Measurements from ENCODE around the gene TEP1.
"Not testable (repeated sequence)": the region's sequence is repeated elsewhere in the genome, so short reads cannot be mapped to it uniquely, and the experiment has no call there.

Gene TEP1

DNA sequence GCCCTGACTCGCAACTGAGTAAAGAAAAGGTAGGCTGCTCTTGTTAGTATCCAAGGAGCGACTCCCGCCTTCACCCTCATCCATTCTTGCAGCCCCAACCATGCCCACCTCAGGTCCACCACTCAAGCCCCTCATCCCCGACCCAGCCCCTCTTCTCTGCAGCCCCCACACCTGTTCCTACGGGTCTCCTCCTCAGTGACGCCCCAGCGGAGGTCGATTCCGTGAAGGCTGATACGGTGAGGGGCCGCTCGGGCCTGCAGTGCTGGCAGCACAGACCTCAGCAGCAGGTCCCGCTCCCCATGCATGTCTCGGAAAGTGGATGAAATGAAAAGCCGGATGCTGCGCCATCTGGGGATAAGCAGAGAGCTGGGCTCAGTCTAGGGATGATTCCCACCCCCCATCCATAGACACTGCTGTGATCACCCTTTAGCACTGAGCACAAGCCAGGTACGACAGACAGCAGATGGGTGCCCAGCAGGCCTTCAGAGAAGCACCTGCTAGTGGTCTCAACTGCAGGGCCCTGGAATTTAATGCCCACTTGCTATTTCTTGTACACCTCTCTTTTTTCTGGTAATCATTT lies 26.9 kb downstream of the TEP1 start:
- no peak for DNase-seq (ENCODE audit: low spot score)

GRCh38 chr14:20384886-20385285 lies 28.4 kb downstream of the TEP1 start:
- DNase-seq (ENCODE audit: low spot score) = no peak

GRCh38 chr14:20384321-20384720 lies 29.0 kb downstream of the TEP1 start:
- no peak for DNase-seq (ENCODE audit: low spot score)

DNA sequence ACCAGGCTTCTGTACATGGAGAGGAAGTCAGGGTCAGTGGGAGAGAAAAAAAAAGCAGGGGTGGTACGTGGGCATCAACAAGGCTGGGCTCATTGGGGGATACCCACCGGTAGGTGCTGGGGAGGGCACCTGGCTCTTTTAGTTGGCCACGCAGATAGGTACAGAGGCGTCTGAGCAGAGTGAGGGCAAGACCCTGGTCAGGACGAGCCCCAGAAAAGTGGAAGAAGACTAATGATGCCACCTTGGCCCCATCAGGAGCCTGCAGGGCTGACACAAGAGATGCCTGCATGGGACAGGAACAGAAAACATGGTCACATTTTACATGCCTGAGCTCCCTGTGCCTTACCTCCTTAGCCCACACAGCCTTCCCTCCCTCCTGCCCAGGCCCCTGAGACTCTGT lies 29.7 kb downstream of the TEP1 start:
- no peak for DNase-seq (ENCODE audit: low spot score)

DNA sequence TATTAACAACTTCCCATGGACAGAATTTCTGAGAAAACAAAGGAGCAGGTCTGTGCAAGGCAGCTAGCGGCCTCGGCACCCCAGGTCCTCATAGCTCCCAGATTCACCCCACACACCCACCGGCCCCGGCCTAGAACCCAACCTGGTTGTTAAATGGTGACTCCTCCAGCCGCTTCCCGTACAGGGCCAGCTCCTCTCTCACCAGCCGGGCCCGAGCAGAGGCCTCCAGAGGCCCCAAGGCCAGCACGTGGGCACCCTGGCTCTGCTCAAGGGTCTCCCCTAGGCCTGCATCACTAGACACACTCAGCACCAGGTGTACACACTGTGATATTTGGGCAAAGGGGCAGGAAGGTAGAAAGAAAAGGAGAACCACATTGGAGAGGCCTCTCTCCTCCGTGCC lies 30.3 kb downstream of the TEP1 start:
- no peak for DNase-seq (ENCODE audit: low spot score)

GRCh38 chr14:20382526-20382925 lies 30.8 kb downstream of the TEP1 start:
- DNase-seq (ENCODE audit: low spot score) = no peak

DNA sequence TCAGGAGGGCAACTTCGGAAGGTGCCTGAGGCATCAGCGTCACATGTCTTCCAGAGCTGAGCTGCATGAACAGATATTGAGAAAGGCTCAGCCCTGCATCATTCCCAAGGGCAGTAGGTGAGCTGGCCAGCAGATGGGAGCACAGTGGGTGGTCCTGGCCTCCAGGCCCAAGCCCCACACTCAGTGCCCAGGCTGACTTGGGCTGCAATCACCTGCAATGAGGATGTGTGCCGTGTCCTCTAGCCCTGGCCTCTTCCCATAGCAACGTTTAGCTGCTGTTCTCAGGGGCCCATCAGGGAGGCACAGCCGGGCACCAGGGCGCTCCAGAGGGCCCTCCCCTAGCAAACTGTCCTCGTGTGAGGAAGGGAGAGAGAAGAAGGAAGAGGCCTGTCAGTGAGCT lies 32.0 kb downstream of the TEP1 start:
- DNase-seq (ENCODE audit: low spot score) = no peak

- no peak for DNase-seq (ENCODE audit: low spot score)
Measured at GRCh38 chr14:20380681-20381080, 32.6 kb downstream of the TEP1 start.

DNA sequence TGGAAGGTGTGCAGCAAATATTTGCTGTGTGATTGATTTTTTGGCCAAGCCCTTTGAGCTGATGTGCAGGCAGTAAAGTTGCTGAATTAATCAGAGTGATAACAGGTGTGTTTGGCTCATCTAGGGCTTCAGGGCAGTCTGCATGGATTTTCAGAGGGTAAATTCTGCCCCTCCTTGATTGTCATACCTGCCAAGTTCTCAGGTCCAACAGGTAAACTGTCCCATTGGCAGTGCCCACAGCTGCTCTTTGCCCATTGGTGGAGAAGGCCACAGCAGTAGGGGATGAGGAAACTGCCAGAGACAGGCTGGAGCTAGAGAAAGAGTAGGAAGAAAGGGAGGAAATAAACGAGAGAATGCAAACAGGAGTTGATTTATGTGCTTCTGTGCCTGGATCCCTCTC lies 33.6 kb downstream of the TEP1 start:
- DNase-seq (ENCODE audit: low spot score) = no peak

DNA sequence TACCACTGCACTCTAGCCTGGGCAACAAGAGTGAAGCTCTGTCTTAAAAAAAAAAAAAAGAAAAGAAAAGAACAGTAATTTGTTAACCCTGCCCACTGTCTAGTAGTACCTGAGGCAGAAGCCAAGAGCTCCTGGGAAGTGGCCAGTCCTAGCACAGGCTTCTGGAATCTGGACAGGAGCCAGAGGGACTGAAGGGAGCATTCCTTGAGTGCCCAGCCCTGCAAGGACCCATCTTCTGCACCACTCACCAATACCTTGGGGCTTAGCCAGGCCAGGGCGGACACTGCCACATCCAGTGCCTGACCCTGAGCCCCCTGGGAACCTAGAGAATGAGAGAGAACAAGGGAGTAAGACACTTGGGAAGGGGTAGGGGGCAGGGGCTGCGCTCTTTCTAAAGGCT lies 36.1 kb downstream of the TEP1 start:
- DNase-seq (ENCODE audit: low spot score) = no peak

DNA sequence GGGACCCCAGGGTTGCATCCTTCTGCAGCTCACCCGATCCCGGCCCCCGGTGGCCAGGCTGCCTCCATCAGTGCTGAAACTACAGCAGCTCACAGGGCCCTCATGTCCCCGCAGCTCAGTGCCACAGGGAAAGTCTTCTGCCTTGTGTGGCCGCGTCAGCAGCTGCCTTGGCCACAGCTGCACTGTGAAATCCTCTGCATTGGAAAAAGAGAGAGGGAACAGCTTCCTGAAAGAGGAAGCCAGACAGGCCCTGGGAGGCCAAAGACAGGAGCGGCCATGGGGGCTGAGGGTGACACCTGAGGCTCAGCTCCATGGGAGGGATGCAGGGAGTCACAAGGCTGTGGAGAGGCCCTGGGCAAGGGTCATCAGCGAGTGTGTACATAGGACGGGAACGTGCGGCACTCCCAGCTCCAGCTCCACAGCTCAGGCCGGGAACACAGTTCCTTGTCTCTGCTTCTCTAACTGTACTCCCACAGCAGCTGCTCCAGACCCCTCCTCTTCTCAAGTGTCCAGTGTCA lies 37.2 kb downstream of the TEP1 start:
- DNase-seq (ENCODE audit: low spot score) = no peak

DNA sequence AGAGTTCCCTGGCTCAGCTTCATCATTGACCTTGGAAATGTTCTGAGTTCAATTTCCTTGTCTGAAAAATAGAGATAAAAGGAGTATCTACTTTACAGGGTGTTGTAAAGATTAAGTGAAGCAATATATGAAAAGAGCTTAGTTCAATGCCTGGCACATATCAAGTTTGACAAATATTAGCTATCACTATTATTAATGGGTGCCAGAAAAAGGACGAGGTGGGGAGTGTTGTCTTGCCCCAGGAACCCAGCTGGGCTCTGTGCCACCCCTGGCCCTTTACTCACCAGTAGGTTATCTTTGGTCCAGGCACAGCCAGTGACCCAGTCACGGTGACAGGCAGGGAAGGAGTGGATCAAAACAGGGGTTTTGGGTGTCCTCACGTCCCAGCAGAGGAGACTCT lies 37.8 kb downstream of the TEP1 start:
- DNase-seq (ENCODE audit: low spot score) = no peak

DNA sequence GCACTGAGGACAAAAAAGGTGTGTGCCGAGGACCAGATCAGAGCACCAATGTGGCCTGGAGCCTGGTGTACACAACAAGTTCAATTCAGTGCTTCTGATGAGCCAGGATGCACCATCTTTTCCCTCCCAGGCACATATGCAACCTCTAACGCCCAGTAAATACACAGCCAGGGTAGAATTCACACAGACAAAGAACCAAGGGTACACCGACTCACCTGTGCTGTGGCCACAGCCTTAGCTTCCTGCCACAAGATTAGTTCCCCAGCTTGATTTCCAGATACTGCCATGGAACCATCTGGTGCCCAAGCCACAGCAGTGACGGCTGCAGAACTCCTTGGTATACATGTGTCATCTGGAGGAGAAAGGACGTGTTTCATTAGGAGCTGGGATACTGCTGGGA lies 40.5 kb downstream of the TEP1 start:
- DNase-seq (ENCODE audit: low spot score) = no peak

DNA sequence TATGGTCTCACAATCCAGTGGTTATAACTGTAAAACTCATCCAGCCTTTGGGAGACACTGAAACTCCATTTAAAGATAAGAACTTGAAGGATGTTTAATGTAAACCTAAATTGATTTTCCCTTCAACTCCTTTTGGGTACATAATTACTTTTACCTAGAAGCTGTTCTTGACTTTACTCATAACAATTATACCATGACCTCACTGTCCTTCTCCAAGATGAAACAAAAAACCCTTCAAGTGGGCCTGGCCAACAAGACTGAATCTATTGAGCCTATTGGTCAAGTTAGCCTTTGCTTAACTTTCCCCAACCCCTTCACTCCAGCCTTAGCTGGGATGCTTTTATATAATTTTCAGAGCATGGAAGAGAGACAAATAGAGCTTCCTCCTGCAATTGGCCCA lies 47.4 kb downstream of the TEP1 start:
- no peak for DNase-seq (ENCODE audit: low spot score)

DNA sequence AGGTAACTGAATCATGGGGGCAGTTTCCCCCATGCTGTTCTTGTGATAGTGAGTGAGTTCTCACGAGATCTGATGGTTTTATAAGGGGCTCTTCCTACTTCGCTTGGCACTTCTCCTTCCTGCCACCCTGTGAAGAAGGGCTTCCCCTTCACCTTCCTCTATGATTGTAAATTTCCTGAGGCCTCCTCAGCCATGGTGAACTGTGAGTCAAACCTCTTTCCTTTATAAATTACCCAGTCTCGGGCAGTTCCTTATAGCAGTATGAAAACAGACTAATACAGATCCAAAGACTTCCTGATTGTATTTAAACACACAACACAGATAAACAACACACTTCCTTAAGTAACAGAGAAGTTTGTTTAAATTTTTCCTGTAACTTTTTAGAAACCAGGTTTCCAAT lies 54.8 kb downstream of the TEP1 start:
- DNase-seq (ENCODE audit: low spot score) = not testable (repeated sequence)

- DNase-seq (ENCODE audit: low spot score) = no peak
Measured at GRCh38 chr14:20356422-20356821, 56.9 kb downstream of the TEP1 start.

GRCh38 chr14:20350860-20351259 lies 62.4 kb downstream of the TEP1 start:
- no peak for DNase-seq (ENCODE audit: low spot score)

- no peak for DNase-seq (ENCODE audit: low spot score)
Measured at GRCh38 chr14:20350282-20350681, 63.0 kb downstream of the TEP1 start.

DNA sequence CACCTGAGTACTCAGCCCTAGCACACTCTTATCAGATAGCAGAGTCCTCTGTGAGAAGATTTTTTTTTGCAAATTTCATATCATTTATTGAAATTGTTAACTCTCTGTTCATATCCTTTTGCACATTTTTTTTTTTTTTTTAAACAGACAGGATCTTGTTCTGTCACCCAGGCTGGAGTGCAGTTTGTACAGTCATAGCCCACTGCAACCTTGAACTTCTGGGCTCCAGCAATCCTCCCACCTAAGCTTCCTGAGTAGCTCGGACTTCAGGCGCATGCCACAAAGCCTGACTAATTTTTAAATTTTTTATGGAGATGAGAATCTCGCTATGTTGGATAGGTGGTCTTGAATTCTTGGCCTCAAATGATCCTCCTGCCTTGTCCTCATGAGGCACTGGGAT lies 65.6 kb downstream of the TEP1 start:
- no peak for DNase-seq (ENCODE audit: low spot score)

DNA sequence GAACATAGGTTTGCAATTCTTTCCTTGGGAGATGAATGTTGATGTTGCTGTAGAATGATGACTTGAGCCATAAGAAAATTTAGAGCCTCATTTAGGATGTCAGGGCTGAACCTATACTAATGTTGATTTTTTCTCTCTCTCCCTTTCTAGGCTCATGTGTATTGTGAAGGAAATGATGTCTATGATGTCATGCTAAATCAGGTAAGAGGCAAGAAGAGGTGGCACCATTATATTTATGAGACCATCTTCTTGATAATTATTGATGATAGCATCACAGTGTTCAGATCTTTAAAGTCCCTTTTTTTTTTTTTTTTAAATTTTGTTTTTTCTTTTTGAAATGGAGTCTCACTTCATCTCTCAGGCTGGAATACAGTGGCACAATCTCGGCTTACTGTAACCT lies 66.6 kb downstream of the TEP1 start:
- no peak for DNase-seq (ENCODE audit: low spot score)

DNA sequence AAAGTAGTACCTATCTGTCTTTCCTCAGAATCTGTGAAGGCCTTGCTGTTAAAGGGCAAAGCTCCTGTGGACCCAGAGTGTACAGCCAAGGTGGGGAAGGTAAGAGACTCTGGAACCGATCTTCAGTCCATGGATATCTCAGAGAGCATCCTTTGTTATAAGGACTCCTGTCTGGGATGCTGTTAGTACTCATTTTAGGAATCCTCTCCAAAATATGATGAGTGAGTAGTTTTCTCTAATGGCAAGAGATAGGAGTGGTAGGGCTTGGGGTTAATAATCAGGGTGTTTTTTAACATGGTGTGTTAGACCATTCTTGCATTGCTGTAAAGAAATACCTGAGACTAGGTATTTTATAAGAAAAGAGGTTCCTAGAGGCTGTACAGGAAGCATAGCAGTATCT lies 67.9 kb downstream of the TEP1 start:
- no peak for DNase-seq (ENCODE audit: low spot score)

DNA sequence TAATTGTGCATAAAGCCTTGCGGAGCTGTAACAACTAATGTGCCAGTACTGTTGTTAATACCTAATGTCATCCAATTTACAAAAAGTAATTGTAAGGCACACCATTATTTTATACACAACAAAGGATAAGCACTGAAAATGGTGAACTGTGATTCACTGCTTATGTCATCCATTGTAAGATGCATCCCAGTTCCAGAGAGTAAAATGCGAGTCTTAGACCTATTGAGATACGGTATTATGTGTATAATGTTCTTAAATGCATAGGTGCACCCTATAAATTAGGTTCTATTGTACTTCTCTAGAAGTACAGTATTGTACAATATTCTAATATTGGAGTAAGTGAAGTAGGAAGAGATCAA lies 69.5 kb downstream of the TEP1 start:
- no peak for DNase-seq (ENCODE audit: low spot score)

DNA sequence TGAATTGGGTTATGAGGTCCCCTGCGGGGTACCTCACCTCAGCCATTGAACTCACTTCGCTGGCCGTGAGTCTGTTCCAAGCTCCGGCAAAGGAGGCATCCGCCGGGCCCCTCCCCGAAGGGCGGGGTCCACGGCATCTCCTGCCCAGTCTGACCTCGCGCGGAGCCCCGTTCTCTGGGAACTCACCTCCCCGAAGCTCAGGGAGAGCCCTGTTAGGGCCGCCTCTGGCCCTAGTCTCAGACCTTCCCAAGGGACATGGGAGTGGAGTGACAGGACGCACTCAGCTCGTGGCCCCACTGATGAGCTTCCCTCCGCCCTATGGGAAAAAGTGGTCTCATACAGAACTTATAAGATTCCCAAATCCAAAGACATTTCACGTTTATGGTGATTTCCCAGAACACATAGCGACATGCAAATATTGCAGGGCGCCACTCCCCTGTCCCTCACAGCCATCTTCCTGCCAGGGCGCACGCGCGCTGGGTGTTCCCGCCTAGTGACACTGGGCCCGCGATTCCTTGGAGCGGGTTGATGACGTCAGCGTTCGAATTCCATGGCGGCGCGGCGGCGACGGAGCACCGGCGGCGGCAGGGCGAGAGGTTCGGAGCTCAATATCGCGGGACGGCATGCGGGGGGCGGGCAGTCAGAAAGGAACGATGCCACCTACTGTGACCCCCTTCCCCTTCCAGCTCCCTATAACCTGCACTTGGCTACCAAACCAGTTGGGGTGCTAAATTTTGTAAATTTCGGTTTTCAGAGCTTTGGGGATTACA lies 70.0 kb downstream of the TEP1 start, which contains the start of gene PARP2:
Gene PARP2 (plus strand): TSS at position 544 of the 770 bp plus-strand sequence. CDS start 7 bp downstream, at position 551.
- peak; percentile 99 for DNase-seq (ENCODE audit: low spot score)

DNA sequence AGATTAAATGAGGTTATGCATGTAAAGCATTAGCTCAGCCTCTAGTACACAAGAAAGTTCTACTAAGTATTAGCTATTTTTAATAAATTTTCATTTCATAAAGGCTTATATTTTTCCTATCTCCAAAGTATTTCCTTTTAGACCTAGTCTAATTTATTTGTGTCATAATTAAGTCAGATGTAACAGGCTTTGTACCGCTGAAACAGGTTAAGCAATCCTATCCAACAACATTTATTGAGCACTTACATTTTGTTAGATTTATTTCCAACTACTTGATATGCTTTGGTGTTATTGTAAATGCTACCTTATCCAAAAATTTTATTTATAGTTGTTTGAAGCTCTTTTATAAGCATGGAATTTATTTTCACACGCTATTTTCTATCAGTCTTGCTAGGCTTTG lies 71.7 kb downstream of the TEP1 start:
- DNase-seq (ENCODE audit: low spot score) = no peak

All from ecto neural progenitor cell (in vitro differentiated cells).